CD4-positive, alpha-beta T cell (primary cell): ENCODE measurements around the gene LGI4. TPM values are rescaled to one million over a fixed set of nuclear protein-coding genes. Genes with fewer than 3 reads are reported as not detected.

Experiments
- ATAC-seq: fragments of 200-7000 bp; cut with Tn5 transposase; one replicate; pipeline ENCODE4 v1.10.0; 2022; ENCODE audit warnings: mild to moderate bottlenecking; ENCODE audit not compliant: poor library complexity
- CTCF ChIA-PET: fragments of 350-600 bp; sonication (Branson Sonifier 250); formaldehyde crosslinking; loops from one replicate; lab custom pipeline; 2021; ENCODE audit warnings: antibody characterized with exemption, inconsistent platforms; lab: Charles Lee
- POLR2A ChIA-PET: fragments of 350-600 bp; sonication (Branson Sonifier 250); formaldehyde crosslinking; loops from one replicate; lab custom pipeline; 2021; ENCODE audit warnings: antibody characterized with exemption, inconsistent platforms; lab: Charles Lee
- DNase-seq, 14 experiments: peaks; one replicate each; pipeline ENCODE4 v3.0.0-alpha.2; 2013 to 2020; ENCODE audit warnings: mixed read lengths in 2 of 14
- H3K27ac ChIP-seq, 2 donors: one replicate each; pipeline versions ENCODE4 v1.5.1 to v1.7.0; 2013; ENCODE audit warnings: low read length in 2 of 2, low read depth in 1 of 2, mild to moderate bottlenecking in 1 of 2
- H3K27me3 ChIP-seq, 2 experiments: 1 replicate in 1 of 2; 2 replicates in 1 of 2; pipeline versions ENCODE4 v1.6.1 to v1.7.0; 2013; ENCODE audit warnings: low read length in 2 of 2, control low read depth in 1 of 2, mild to moderate bottlenecking in 1 of 2, moderate library complexity in 1 of 2; ENCODE audit not compliant: insufficient read depth in 2 of 2, control insufficient read depth in 1 of 2
- H3K36me3 ChIP-seq: one replicate; pipeline ENCODE4 v1.6.1; 2013; ENCODE audit warnings: low read length, control low read depth; ENCODE audit not compliant: insufficient read depth
- H3K4me1 ChIP-seq: one replicate; pipeline ENCODE4 v1.6.1; 2013; ENCODE audit warnings: low read length, control low read depth; ENCODE audit not compliant: insufficient read depth
- H3K4me3 ChIP-seq: one replicate; pipeline ENCODE4 v1.5.1; 2013; ENCODE audit warnings: mild to moderate bottlenecking, low read length, moderate library complexity
- H3K9me3 ChIP-seq, 2 experiments: 1 replicate in 1 of 2; 2 replicates in 1 of 2; pipeline versions ENCODE4 v1.6.1 to v1.7.0; 2013; ENCODE audit warnings: low read length in 2 of 2, mild to moderate bottlenecking in 2 of 2, control low read depth in 1 of 2, moderate library complexity in 1 of 2; ENCODE audit not compliant: control insufficient read depth in 1 of 2, insufficient read depth in 1 of 2
- H3K27ac Mint-ChIP-seq: one replicate; pipeline ENCODE4 v1.8.0; 2020; ENCODE audit warnings: mixed read lengths
- H3K27me3 Mint-ChIP-seq: one replicate; pipeline ENCODE4 v1.8.0; 2021; ENCODE audit warnings: mixed read lengths
- H3K36me3 Mint-ChIP-seq: one replicate; pipeline ENCODE4 v1.8.0; 2021; ENCODE audit warnings: low read depth, mixed read lengths
- H3K4me1 Mint-ChIP-seq: one replicate; pipeline ENCODE4 v1.8.0; 2021; ENCODE audit warnings: low read depth, mixed read lengths
- H3K4me3 Mint-ChIP-seq: one replicate; pipeline ENCODE4 v1.8.0; 2020; ENCODE audit warnings: mild to moderate bottlenecking, mixed read lengths
- H3K9me3 Mint-ChIP-seq: one replicate; pipeline ENCODE4 v1.8.0; 2020; ENCODE audit warnings: mixed read lengths
- intact Hi-C, 2 experiments: fragments of 100-400 bp; cut with DNase I in 1 of 2; cut with micrococcal nuclease in 1 of 2; formaldehyde crosslinking; loops; one replicate each; pipeline versions ENCODE4 v1.15.1 to v1.9.0; 2023 to 2025; cut with DNase I, micrococcal nuclease
- total RNA-seq, 174 experiments: library from RNA in 2 of 174; stranded (reverse) in 2 of 174; gene quantifications; one replicate each; pipeline ENCODE4 v1.2.3 and lab custom pipeline; 2021 to 2026
- TF ChIP-seq, protein P1 (sequence below): fragments of 200-600 bp; IDR thresholded peaks from one replicate; pipeline ENCODE4 v1.8.0; 2022; ENCODE audit warnings: antibody characterized with exemption, mild to moderate bottlenecking

LGI4 gene
- total RNA-seq, 2 experiments from 2014 or later: 0.69 to 0.70 TPM

DNA sequence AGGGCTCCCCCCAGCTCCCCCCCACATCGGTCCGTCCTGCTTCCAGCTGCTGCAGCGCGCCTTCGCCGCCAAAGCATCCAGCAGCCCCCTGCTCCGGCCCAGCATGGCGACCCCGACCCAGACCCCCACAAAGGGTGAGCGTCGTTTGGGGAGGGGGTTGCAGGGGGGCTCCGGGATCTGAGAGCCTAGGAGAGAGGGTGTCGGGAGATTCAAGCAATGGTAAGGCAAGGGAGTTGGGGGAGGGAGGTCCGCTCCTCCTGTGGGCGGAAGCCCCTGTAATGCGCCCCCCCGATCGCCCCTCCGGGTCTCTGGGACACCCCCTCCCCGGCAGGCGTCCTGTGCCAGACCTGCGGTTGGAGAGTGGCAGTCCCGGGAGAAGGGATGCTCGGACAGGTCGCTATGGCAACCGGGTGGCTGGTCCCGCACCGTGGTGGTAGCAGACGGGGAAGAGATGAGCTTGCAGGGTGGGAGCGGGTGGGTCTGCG lies 8.4 kb upstream of the LGI4 start, which contains the start of gene FXYD7:
TSS of gene FXYD7 (plus strand) at position 25 of the 485 bp plus-strand sequence. CDS start at position 104, 79 bp downstream.
- H3K4me3 ChIP-seq: peak within 1 kb of the TSS; percentile 51
- H3K27ac Mint-ChIP-seq: peak within 1 kb of the TSS; percentile 79
- no peaks in the 10 kb centered on the region for H3K27me3 Mint-ChIP-seq
- DNase-seq (peak in 3 of 14 experiments; percentile 13 to 36 (median 15)), ATAC-seq (no peak)
- H3K4me1 ChIP-seq: peaks cover 50% of the 10 kb centered on the region
- TF ChIP-seq, protein P1, sequence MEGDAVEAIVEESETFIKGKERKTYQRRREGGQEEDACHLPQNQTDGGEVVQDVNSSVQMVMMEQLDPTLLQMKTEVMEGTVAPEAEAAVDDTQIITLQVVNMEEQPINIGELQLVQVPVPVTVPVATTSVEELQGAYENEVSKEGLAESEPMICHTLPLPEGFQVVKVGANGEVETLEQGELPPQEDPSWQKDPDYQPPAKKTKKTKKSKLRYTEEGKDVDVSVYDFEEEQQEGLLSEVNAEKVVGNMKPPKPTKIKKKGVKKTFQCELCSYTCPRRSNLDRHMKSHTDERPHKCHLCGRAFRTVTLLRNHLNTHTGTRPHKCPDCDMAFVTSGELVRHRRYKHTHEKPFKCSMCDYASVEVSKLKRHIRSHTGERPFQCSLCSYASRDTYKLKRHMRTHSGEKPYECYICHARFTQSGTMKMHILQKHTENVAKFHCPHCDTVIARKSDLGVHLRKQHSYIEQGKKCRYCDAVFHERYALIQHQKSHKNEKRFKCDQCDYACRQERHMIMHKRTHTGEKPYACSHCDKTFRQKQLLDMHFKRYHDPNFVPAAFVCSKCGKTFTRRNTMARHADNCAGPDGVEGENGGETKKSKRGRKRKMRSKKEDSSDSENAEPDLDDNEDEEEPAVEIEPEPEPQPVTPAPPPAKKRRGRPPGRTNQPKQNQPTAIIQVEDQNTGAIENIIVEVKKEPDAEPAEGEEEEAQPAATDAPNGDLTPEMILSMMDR: peak; percentile 35
- no peaks in the 10 kb centered on the region for H3K36me3 Mint-ChIP-seq
- H3K27ac ChIP-seq: no peak within 1 kb of the TSS
- no peaks in the 10 kb centered on the region for H3K27me3 ChIP-seq
- intact Hi-C loops: loop anchor here (2.0 to 10.0 kb wide), 7 partner anchors 70 to 322 kb away; partner anchors contain the start of gene USF2 (in 2 of the 2)
- peaks cover 43% of the 10 kb centered on the region for H3K4me1 Mint-ChIP-seq
- POLR2A ChIA-PET: interaction anchor here (2.4 to 3.4 kb wide), 4 partner anchors 11 to 73 kb away, joined by 10 to 38 read pairs (median 22); partner anchors contain the start of gene FXYD5
- H3K9me3 ChIP-seq: no peaks in the 10 kb centered on the region
- CTCF ChIA-PET: interaction anchor here (1.0 to 4.1 kb wide), 4 partner anchors 10 to 71 kb away, joined by 3 to 46 read pairs (median 8); partner anchors contain the start of gene FXYD5
- no peaks in the 10 kb centered on the region for H3K36me3 ChIP-seq
- no peaks in the 10 kb centered on the region for H3K9me3 Mint-ChIP-seq
- H3K4me3 Mint-ChIP-seq: peak within 1 kb of the TSS; percentile 90

DNA sequence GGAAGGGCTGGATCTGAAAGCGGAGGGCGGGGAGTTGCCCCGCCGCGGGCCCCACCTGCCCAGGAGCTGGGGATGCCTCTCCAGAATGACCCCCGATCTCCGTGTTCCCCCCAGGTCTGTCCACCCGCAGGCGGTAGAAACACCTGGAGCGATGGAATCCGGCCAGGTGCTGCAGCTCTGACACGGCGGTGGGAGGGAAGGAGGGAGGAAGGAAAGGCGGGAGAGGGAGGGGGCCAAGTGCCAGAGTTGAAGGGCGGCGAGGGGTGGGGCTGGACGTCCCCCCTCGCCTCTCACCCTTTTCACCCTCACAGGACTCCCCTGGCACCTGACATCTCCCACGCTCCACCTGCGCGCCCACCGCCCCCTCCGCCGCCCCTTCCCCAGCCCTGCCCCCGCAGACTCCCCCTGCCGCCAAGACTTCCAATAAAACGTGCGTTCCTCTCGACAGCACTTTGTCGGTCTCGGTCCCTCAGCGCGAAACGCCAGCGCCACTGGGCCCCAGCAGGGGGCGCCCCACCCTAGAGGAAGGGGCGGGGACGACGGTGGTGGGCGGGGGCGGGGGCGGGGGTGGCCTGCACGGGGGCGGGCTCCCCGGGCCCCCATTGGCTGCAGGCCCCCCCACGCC lies 7.9 kb upstream of the LGI4 start:
- DNase-seq (peak; percentile 63 to 86 (median 76)), ATAC-seq (peak; percentile 27)
- intact Hi-C loops: loop anchor here (2.0 to 10.0 kb wide), 7 partner anchors 70 to 322 kb away; partner anchors contain the start of gene USF2 (in 2 of the 2)
- H3K9me3 Mint-ChIP-seq: no peaks in the 10 kb centered on the region
- TF ChIP-seq, protein P1: peak; percentile 71
- CTCF ChIA-PET: interaction anchor here (1.0 to 4.1 kb wide), 7 partner anchors 11 to 98 kb away, joined by 3 to 46 read pairs (median 8); partner anchors contain the start of gene FXYD5
- peaks cover 43% of the 10 kb centered on the region for H3K4me1 Mint-ChIP-seq
- H3K27ac Mint-ChIP-seq: peak overlapping the region; percentile 42
- no peaks in the 10 kb centered on the region for H3K36me3 Mint-ChIP-seq
- H3K27me3 ChIP-seq: no peaks in the 10 kb centered on the region
- H3K9me3 ChIP-seq: no peaks in the 10 kb centered on the region
- H3K27ac ChIP-seq: no peak overlapping the region
- no peaks in the 10 kb centered on the region for H3K36me3 ChIP-seq
- peak overlapping the region; percentile 51 for H3K4me3 ChIP-seq
- H3K27me3 Mint-ChIP-seq: no peaks in the 10 kb centered on the region
- POLR2A ChIA-PET: interaction anchor here (0.8 to 3.4 kb wide), 10 partner anchors 11 to 127 kb away, joined by 3 to 38 read pairs (median 12); partner anchors contain the start of genes FXYD5 and USF2
- peak overlapping the region; percentile 75 for H3K4me3 Mint-ChIP-seq
- H3K4me1 ChIP-seq: peaks cover 50% of the 10 kb centered on the region

DNA sequence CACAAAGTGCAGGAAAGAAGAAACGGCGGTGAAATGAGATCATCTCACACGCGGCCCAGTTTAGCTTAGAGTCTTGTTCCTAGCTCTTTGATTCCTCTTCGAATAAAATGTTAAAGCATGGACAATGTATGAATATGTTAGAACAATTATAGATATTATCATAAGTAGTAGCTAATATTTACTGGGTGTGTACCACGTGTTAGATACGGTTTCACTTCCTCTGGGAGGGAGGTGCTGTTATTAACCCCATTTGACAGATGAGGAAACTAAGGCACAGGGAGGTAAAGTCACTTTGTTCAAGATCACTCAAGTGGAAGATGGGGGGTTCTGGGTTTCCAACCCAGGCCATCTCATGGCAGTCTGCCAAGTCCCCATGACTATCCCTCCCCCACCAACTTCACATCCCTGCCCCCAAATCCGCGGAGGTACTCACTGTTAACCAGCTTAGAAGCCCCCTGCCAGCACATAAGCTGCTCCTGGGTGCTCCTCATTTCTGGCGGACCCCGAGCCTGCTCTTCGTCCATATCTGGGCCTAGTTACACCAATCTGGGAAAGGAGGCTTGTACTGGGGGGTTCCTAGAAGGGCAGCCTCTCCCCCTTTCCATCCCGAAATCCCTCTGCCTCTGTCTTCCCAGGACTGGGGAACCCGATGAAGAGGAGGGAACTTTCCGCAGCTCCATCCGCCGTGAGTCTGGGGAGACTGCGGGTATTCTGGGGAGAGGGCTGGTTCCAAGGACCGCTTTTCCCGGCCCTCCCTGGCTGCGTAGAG lies 7.2 kb upstream of the LGI4 start:
- H3K4me3 ChIP-seq: peak overlapping the region; percentile 42
- intact Hi-C loops: loop anchor here (1.0 to 10.0 kb wide), 9 partner anchors 13 to 323 kb away; partner anchors contain the start of genes USF2 (in 2 of the 2) and FXYD5 (in 1 of the 2)
- Mint-ChIP-seq H3K27me3 (no peaks in the 10 kb centered on the region), H3K4me3 (peak overlapping the region; percentile 90), H3K36me3 (no peaks in the 10 kb centered on the region), H3K4me1 (peaks cover 43% of the 10 kb centered on the region), H3K27ac (peak overlapping the region; percentile 79), H3K9me3 (no peaks in the 10 kb centered on the region)
- TF ChIP-seq, protein P1: no peak
- DNase-seq (peak in 5 of 14 experiments; percentile 16 to 61 (median 48)), ATAC-seq (peak; percentile 24)
- POLR2A ChIA-PET: interaction anchor here (0.8 to 3.4 kb wide), 14 partner anchors 12 to 128 kb away, joined by 3 to 38 read pairs (median 6); partner anchors contain the start of genes FXYD5 and USF2
- H3K36me3 ChIP-seq: no peaks in the 10 kb centered on the region
- CTCF ChIA-PET: interaction anchor here (0.8 to 4.1 kb wide), 12 partner anchors 12 to 321 kb away, joined by 3 to 46 read pairs (median 5); partner anchors contain the start of gene FXYD5
- peaks cover 50% of the 10 kb centered on the region for H3K4me1 ChIP-seq
- no peaks in the 10 kb centered on the region for H3K27me3 ChIP-seq
- H3K9me3 ChIP-seq: no peaks in the 10 kb centered on the region
- H3K27ac ChIP-seq: no peak overlapping the region
